GM19372 (cell line): ENCODE measurements around the gene DMTF1.
"Not testable (repeated sequence)": the region's sequence is repeated elsewhere in the genome, so short reads cannot be mapped to it uniquely, and the experiment has no call there.

Experiments used
- ATAC-seq: cut with Tn5 transposase; IDR thresholded peaks from one replicate; pipeline ENCODE4 v1.9.1; 2021; ENCODE audit warnings: mild to moderate bottlenecking, low read depth, moderate library complexity; ENCODE audit not compliant: unreplicated experiment

Gene DMTF1

GRCh38 chr7:87192784-87193487 lies 40.7 kb downstream of the DMTF1 start:
- ATAC-seq: no peak

- ATAC-seq: no peak
Measured at GRCh38 chr7:87193912-87194311, 41.7 kb downstream of the DMTF1 start.

GRCh38 chr7:87199241-87199640 lies 47.0 kb downstream of the DMTF1 start:
- no peak for ATAC-seq

GRCh38 chr7:87199700-87200450 lies 47.6 kb downstream of the DMTF1 start:
- ATAC-seq: no peak

- ATAC-seq: no peak
Measured at GRCh38 chr7:87202208-87202607, 50.0 kb downstream of the DMTF1 start.

- ATAC-seq: no peak
Measured at GRCh38 chr7:87202705-87203104, 50.5 kb downstream of the DMTF1 start.

GRCh38 chr7:87203929-87204328 lies 51.7 kb downstream of the DMTF1 start:
- not testable (repeated sequence) for ATAC-seq

GRCh38 chr7:87204933-87205332 lies 52.7 kb downstream of the DMTF1 start:
- no peak for ATAC-seq

GRCh38 chr7:87205701-87206100 lies 53.4 kb downstream of the DMTF1 start:
- ATAC-seq: not testable (repeated sequence)

GRCh38 chr7:87206361-87206760 lies 54.1 kb downstream of the DMTF1 start:
- ATAC-seq: no peak

GRCh38 chr7:87209295-87209924 lies 57.2 kb downstream of the DMTF1 start:
- ATAC-seq: no peak

- no peak for ATAC-seq
Measured at GRCh38 chr7:87210506-87210905, 58.3 kb downstream of the DMTF1 start.

GRCh38 chr7:87212498-87212897 lies 60.2 kb downstream of the DMTF1 start:
- ATAC-seq: no peak

- no peak for ATAC-seq
Measured at GRCh38 chr7:87213252-87213651, 61.0 kb downstream of the DMTF1 start.

- ATAC-seq: no peak
Measured at GRCh38 chr7:87213811-87214210, 61.6 kb downstream of the DMTF1 start.

GRCh38 chr7:87215046-87215445 lies 62.8 kb downstream of the DMTF1 start:
- no peak for ATAC-seq

- peak; percentile 48 for ATAC-seq
Measured at GRCh38 chr7:87216701-87217508, 64.7 kb downstream of the DMTF1 start.

GRCh38 chr7:87217983-87218653 lies 65.9 kb downstream of the DMTF1 start:
- ATAC-seq: no peak

GRCh38 chr7:87218796-87219544 lies 66.7 kb downstream of the DMTF1 start:
- ATAC-seq: no peak
